GM12874 (cell line): ENCODE data around the gene KCNS3.
A peak's percentile ranks its signal among the peaks of the same experiment; 100 is the strongest.

Source experiments
- TF ChIP-seq, protein P1 (sequence below): IDR thresholded peaks from 2 replicates; pipeline ENCODE4 v1.5.1; 2011; ENCODE audit warnings: low read depth, mild to moderate bottlenecking, control low read depth, low read length, moderate library complexity; ENCODE audit not compliant: insufficient read depth

The KCNS3 gene, protein sequence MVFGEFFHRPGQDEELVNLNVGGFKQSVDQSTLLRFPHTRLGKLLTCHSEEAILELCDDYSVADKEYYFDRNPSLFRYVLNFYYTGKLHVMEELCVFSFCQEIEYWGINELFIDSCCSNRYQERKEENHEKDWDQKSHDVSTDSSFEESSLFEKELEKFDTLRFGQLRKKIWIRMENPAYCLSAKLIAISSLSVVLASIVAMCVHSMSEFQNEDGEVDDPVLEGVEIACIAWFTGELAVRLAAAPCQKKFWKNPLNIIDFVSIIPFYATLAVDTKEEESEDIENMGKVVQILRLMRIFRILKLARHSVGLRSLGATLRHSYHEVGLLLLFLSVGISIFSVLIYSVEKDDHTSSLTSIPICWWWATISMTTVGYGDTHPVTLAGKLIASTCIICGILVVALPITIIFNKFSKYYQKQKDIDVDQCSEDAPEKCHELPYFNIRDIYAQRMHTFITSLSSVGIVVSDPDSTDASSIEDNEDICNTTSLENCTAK

DNA sequence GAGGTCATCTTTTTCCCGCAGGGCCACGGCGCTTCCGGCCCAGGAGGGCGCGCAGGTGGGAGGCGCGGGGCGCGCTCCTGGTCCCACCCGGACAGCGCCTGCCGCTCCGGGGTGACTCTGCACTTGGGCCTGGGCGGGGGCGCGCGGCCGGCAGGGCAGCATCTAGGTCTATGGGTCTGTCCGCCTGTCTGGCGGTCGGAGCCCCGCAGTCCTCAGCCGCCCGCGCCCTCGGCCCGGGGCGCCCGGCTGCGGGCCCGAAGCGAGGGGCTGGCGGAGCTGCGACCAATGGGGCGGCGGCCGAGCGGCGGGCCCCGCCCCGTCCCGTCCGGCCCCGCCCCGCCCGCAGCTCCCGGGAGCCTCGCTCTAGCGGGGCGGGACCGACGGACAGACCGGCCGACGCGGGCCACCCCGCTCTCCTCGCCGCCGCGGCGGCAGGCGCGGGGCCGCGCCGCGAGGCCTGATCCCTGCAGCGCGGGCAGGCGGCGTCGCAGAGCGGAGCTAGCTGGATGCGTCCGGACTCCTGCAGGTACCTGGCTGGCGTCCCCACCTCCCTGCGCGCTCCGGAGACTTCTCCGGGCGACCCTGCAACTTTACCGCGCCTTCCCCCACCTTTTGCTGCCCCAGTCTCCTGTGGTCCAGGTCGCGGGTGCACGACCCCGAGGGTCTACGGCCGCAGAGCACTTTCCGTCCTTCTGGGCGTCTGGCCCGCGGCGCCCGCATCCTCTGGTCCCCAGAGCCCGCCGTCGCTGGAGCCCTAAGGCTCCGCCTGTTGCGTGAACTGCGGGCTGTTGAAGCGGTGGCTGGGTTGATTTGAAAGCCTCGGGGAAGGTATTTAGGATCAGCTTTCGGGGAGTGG lies at the start of gene KCNS3:
KCNS3 (plus strand) TSS at position 387 of the 856 bp plus-strand sequence. CDS start 52,342 bp downstream, outside the sequence.
- TF ChIP-seq, protein P1, sequence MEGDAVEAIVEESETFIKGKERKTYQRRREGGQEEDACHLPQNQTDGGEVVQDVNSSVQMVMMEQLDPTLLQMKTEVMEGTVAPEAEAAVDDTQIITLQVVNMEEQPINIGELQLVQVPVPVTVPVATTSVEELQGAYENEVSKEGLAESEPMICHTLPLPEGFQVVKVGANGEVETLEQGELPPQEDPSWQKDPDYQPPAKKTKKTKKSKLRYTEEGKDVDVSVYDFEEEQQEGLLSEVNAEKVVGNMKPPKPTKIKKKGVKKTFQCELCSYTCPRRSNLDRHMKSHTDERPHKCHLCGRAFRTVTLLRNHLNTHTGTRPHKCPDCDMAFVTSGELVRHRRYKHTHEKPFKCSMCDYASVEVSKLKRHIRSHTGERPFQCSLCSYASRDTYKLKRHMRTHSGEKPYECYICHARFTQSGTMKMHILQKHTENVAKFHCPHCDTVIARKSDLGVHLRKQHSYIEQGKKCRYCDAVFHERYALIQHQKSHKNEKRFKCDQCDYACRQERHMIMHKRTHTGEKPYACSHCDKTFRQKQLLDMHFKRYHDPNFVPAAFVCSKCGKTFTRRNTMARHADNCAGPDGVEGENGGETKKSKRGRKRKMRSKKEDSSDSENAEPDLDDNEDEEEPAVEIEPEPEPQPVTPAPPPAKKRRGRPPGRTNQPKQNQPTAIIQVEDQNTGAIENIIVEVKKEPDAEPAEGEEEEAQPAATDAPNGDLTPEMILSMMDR, result no peak

DNA sequence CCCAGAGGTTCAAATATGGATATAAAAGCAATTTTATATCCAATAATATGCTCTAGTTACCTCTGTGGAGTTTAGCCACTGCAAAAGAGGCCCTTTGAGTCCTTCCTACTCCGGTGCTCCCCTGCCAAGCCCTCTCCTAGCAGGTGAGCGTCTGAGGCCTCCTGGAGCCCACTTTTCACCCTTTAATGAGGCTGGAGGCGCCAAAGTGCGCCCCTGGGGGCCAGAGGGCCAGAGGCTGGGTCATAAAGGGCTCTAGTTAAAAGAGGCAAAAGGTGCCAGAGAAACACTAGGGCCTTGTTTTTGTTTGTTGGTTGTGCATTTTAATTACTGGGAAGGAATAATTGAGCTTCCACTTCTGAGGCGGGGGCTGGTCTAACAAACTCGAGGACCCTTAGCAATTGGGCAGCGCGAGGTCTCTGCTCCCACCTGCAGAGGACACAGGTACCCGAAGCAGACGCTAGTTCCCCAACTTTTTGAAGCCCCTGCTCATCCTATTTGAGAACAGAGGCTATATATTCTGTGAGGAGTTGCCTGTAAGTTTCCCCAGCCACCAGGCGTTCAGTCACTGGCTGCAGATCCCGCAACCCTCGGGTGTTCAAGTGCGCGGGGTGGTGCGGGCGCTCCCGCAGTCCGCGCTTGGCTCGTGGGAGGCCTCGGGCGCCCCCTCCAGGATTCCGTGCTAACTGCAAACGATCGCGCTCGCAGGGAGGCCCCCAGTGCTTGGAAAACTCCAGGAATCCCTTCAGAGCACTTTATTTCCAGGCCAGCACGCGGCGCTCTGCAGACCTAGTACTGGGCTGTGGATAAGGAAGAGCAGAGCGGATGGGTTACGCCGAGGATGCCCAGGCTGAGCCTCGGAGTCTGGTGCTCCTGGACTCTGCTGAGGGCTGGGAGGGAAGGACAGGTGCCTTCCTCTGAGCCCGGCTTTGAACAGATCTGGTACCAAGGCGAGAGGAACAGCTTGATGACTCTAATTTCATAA lies 48.1 kb upstream of the KCNS3 start:
- TF ChIP-seq, protein P1, result peak; percentile 91

DNA sequence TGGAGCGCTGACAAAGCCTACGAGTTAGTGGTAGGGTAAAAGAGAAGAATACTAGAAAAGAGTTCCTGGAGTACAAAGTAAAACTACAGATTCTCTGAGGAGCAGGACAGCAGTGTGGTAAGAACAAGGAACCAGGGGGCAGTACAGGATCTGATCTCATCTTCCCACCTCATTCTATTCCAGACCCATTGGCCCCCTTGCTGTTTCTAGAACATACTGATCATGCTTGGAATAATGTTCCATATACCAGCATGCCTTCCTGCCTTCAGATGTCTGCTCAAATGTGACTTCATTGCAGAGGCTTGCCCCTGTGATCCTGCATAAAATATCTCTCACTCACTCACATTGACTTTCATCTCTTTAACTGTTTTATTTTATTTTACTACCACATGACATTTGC lies 43.0 kb upstream of the KCNS3 start:
- TF ChIP-seq, protein P1, result no peak

DNA sequence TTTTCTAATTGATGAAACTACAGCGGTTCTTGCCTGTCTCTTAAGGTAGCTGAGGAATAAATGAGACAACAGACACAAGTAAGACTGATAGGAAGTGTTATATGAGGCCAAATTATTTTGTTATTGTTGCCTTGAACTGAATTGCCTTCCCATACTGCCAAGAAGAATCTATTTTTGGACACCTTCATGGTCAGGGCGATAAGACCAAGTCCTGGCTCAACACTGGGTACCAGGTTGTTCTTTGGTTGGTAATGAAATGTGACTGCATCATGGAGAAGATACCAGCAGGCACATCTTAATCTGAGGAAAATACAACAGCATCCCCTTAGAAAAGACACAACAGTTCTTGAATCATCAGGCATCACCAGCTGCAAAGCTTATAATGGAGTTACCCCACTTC lies 38.5 kb upstream of the KCNS3 start:
- TF ChIP-seq, protein P1, result no peak

DNA sequence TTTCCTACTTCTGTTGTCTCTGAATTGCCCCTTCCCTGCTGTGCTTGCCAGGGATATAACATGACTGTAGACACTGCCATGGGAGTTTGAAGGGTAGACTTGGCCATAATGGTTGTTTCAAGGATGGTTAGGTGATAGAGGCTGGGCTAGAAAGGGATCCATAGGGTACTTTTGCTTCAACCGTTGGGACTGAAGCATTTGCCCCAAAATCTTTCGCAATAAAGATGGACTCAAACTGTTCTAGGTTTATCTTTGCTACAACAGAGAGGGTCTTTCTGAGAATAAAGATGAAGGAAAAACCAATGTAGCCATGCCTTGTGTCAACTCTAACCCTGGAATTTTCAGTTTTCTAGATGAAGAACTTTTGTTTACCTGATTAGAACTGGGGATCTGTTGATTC lies 35.0 kb upstream of the KCNS3 start:
- TF ChIP-seq, protein P1, result no peak

DNA sequence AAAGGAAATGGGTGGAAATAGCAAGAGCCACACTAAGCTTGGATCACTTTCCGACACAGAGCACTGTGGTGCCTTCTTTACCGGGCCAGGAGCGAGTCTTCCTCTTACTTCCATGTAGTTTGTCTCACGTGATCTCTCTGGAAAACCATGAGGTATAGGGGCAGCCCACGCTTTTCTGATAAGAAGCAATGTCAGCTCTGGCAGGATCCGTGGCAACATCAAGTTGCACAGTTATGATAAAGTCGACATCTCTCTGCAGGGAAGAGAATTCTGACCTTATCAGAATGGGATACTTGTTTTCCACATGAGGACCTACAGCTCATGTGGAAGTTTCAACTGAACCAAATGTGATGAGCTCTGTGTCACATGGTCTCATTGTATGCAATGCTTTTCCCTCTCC lies 32.7 kb upstream of the KCNS3 start:
- TF ChIP-seq, protein P1, result no peak
